Activated CD8-positive, alpha-beta memory T cell treated with anti-CD3 and anti-CD28 coated beads, Interleukin-2, amount 50 U/mL, for 1 hour (primary cell): ENCODE measurements around the gene NFATC1.

Source experiments
- DNase-seq: peaks from one replicate; pipeline ENCODE4 v3.0.0-alpha.2; 2020; ENCODE audit errors: extremely low read depth

The NFATC1 gene

GRCh38 chr18:79395761-79396404 lies at the start of gene NFATC1:
NFATC1 (plus strand) TSS chr18:79395930; CDS start chr18:79396225, 295 bp downstream.
- no peak for DNase-seq

- DNase-seq, result no peak
Measured at GRCh38 chr18:79345981-79346380, 49.7 kb upstream of the NFATC1 start.

GRCh38 chr18:79348066-79348465 lies 47.7 kb upstream of the NFATC1 start:
- DNase-seq, result no peak

- no peak for DNase-seq
Measured at GRCh38 chr18:79352432-79352831, 43.3 kb upstream of the NFATC1 start.

GRCh38 chr18:79353267-79353666 lies 42.5 kb upstream of the NFATC1 start:
- DNase-seq, result no peak

GRCh38 chr18:79354350-79354749 lies 41.4 kb upstream of the NFATC1 start:
- DNase-seq, result no peak

GRCh38 chr18:79355433-79356335 lies 40.0 kb upstream of the NFATC1 start:
- DNase-seq, result no peak

- no peak for DNase-seq
Measured at GRCh38 chr18:79356435-79356834, 39.3 kb upstream of the NFATC1 start.

GRCh38 chr18:79360933-79361332 lies 34.8 kb upstream of the NFATC1 start:
- DNase-seq, result no peak

GRCh38 chr18:79361766-79362522 lies 33.8 kb upstream of the NFATC1 start:
- no peak for DNase-seq

GRCh38 chr18:79365701-79366100 lies 30.0 kb upstream of the NFATC1 start:
- DNase-seq, result no peak

- no peak for DNase-seq
Measured at GRCh38 chr18:79366177-79367094, 29.3 kb upstream of the NFATC1 start.

- no peak for DNase-seq
Measured at GRCh38 chr18:79367480-79367879, 28.2 kb upstream of the NFATC1 start.

GRCh38 chr18:79367989-79368388 lies 27.7 kb upstream of the NFATC1 start:
- DNase-seq, result no peak

- no peak for DNase-seq
Measured at GRCh38 chr18:79368681-79369080, 27.0 kb upstream of the NFATC1 start.

- DNase-seq, result no peak
Measured at GRCh38 chr18:79371561-79372121, 24.1 kb upstream of the NFATC1 start.

- no peak for DNase-seq
Measured at GRCh38 chr18:79372461-79372860, 23.3 kb upstream of the NFATC1 start.

GRCh38 chr18:79372991-79373390 lies 22.7 kb upstream of the NFATC1 start:
- no peak for DNase-seq

- no peak for DNase-seq
Measured at GRCh38 chr18:79373736-79374135, 22.0 kb upstream of the NFATC1 start.

- DNase-seq, result no peak
Measured at GRCh38 chr18:79374408-79375171, 21.1 kb upstream of the NFATC1 start.
